Endothelial cell of umbilical vein (primary cell): ENCODE data around the gene PLCD3. TPM values are rescaled to one million over a fixed set of nuclear protein-coding genes. Genes with fewer than 3 reads are reported as not detected.

Experiments
- BruUV-seq: library from RNA; stranded (reverse); fragments of 400-500 nt; replicated peaks from 2 replicates; lab custom pipeline; 2021; lab: Mats Ljungman, UMichigan
- CTCF ChIA-PET: fragments of 300-600, 350-600 bp; sonication (Branson Sonifier 250); formaldehyde crosslinking; loops from one replicate; lab custom pipeline; 2021; ENCODE audit warnings: antibody characterized with exemption, inconsistent platforms; lab: Charles Lee
- POLR2A ChIA-PET: fragments of 300-600, 350-600 bp; sonication (Branson Sonifier 250); formaldehyde crosslinking; loops from one replicate; lab custom pipeline; 2021; ENCODE audit warnings: antibody characterized with exemption, inconsistent platforms; lab: Charles Lee
- DNase-seq: peaks from one replicate; pipeline ENCODE4 v3.0.0-alpha.2; 2011; ENCODE audit warnings: low read depth, low spot score
- FAIRE-seq: peaks from 2 replicates; lab custom pipeline; 2011; peaks lifted over from hg19 to GRCh38; lab: Jason Lieb, UNC
- H2AFZ ChIP-seq: 2 replicates; pipeline ENCODE4 v1.6.0; 2012; ENCODE audit warnings: low read depth, low read length, control low read depth, inconsistent platforms
- H3K27ac ChIP-seq: 2 replicates; pipeline ENCODE4 v1.5.1; 2011; ENCODE audit warnings: low read depth, mild to moderate bottlenecking, control low read depth, low read length, moderate library complexity; ENCODE audit not compliant: insufficient read depth
- H3K27me3 ChIP-seq, 2 experiments: 2 replicates each; pipeline versions ENCODE4 v1.6.0 to v1.6.1; 2011; ENCODE audit warnings: low read length in 2 of 2, mixed read lengths in 1 of 2; ENCODE audit not compliant: control insufficient read depth in 2 of 2, insufficient read depth in 2 of 2
- H3K36me3 ChIP-seq, 2 experiments: 2 replicates in 1 of 2; 3 replicates in 1 of 2; pipeline ENCODE4 v1.5.1; 2011; ENCODE audit warnings: low read length in 2 of 2, mild to moderate bottlenecking in 1 of 2, moderate library complexity in 1 of 2; ENCODE audit not compliant: control insufficient read depth in 2 of 2, insufficient read depth in 2 of 2; ENCODE audit errors: extremely low read depth in 1 of 2
- H3K4me1 ChIP-seq: 3 replicates; pipeline ENCODE4 v1.5.1; 2011; ENCODE audit warnings: mild to moderate bottlenecking, low read length; ENCODE audit not compliant: control insufficient read depth, insufficient read depth; ENCODE audit errors: extremely low read depth
- H3K4me2 ChIP-seq: 2 replicates; pipeline ENCODE4 v1.6.1; 2011; ENCODE audit warnings: low read length, control low read depth, mixed read lengths; ENCODE audit not compliant: insufficient read depth
- H3K4me3 ChIP-seq, 3 experiments: fragments of 200-600 bp in 1 of 3; sonication (generic), shearing (Covaris generic) in 1 of 3; replicated peaks in 1 of 3; 2 replicates each; pipeline ENCODE4 v1.5.1; 2011 to 2016; ENCODE audit warnings: control low read depth in 3 of 3, low read length in 3 of 3, mild to moderate bottlenecking in 2 of 3, inconsistent platforms in 1 of 3, low read depth in 1 of 3, moderate library complexity in 1 of 3; ENCODE audit not compliant: insufficient read depth in 1 of 3
- H3K79me2 ChIP-seq: 2 replicates; pipeline ENCODE4 v1.6.0; 2012; ENCODE audit warnings: low read length, inconsistent platforms; ENCODE audit not compliant: control insufficient read depth, insufficient read depth
- H3K9ac ChIP-seq: replicated peaks from 2 replicates; pipeline ENCODE3; 2011; ENCODE audit warnings: low read length, control low read depth; ENCODE audit not compliant: insufficient read depth; ENCODE audit errors: extremely low read depth
- H3K9me1 ChIP-seq: replicated peaks from 3 replicates; pipeline ENCODE4 v1.6.0; 2011; ENCODE audit warnings: mild to moderate bottlenecking, low read length; ENCODE audit not compliant: control insufficient read depth, insufficient read depth; ENCODE audit errors: extremely low read depth
- H3K9me3 ChIP-seq: replicated peaks from 2 replicates; pipeline ENCODE4 v1.5.1; 2012; ENCODE audit warnings: low read length, inconsistent platforms; ENCODE audit not compliant: control insufficient read depth, insufficient read depth
- H4K20me1 ChIP-seq: replicated peaks from 2 replicates; pipeline ENCODE3; 2011; ENCODE audit warnings: mild to moderate bottlenecking, low read length; ENCODE audit not compliant: control insufficient read depth, insufficient read depth; ENCODE audit errors: extremely low read depth
- CTCF ChIP-seq, 2 donors: IDR thresholded peaks; 1 replicate in 1 of 2; 2 replicates in 1 of 2; pipeline ENCODE4 v1.5.1; 2011; ENCODE audit warnings: low read length in 2 of 2, mild to moderate bottlenecking in 2 of 2, moderate library complexity in 2 of 2, control low read depth in 1 of 2, inconsistent platforms in 1 of 2, low read depth in 1 of 2; ENCODE audit not compliant: insufficient read depth in 1 of 2; ENCODE audit errors: extremely low read depth in 1 of 2
- EZH2 ChIP-seq: IDR thresholded peaks from 2 replicates; pipeline ENCODE4 v1.6.1; 2012; ENCODE audit warnings: borderline replicate concordance, low read depth, mild to moderate bottlenecking, moderate library complexity, low read length, inconsistent platforms; ENCODE audit not compliant: severe bottlenecking
- FOS ChIP-seq: IDR thresholded peaks from 2 replicates; pipeline ENCODE4 v1.6.1; 2011; ENCODE audit warnings: mild to moderate bottlenecking, low read length, moderate library complexity, borderline replicate concordance; ENCODE audit not compliant: insufficient read depth
- JUN ChIP-seq: IDR thresholded peaks from 2 replicates; pipeline ENCODE4 v1.6.1; 2011; ENCODE audit warnings: borderline replicate concordance, low read depth; ENCODE audit not compliant: insufficient read length, insufficient read depth
- MAX ChIP-seq: IDR thresholded peaks from 2 replicates; pipeline ENCODE4 v1.6.1; 2011; ENCODE audit not compliant: insufficient read depth, insufficient read length
- MYC ChIP-seq: IDR thresholded peaks from one replicate; pipeline ENCODE4 v1.6.1; 2011; ENCODE audit warnings: mild to moderate bottlenecking, low read depth, low read length
- POLR2A ChIP-seq: IDR thresholded peaks from 2 replicates; pipeline ENCODE4 v1.6.1; 2012; ENCODE audit warnings: low read depth, mild to moderate bottlenecking, control low read depth, low read length
- POLR2AphosphoS5 ChIP-seq: IDR thresholded peaks from 2 replicates; pipeline ENCODE4 v1.6.1; 2012; ENCODE audit warnings: low read depth, mild to moderate bottlenecking, control low read depth, low read length, moderate library complexity; ENCODE audit not compliant: insufficient read depth
- dilution Hi-C: fragments of 300-500 bp; cut with MboI; formaldehyde crosslinking; loops from one replicate; pipeline ENCODE4 v1.15.0; 2019; ENCODE audit warnings: low sequenced_read_pairs; ENCODE audit not compliant: extremely low pct_ligation_motif_present
- intact Hi-C: fragments of 100-400 bp; cut with micrococcal nuclease; formaldehyde crosslinking; loops from one replicate; pipeline ENCODE4 v1.10.0; 2022
- polyA plus RNA-seq, 4 experiments: library from polyadenylated mRNA; depleted of rRNA in 3 of 4; stranded (reverse) in 3 of 4; unstranded in 1 of 4; fragments of >200 nt; gene quantifications; 2 replicates each; pipeline versions ENCODE4 v1.2.1 to v1.2.3, GENCODE V29; 2011 to 2012; ENCODE audit warnings: missing spikeins in 1 of 4
- total RNA-seq: library from RNA; stranded (reverse); gene quantifications from 2 replicates; pipeline ENCODE4 v1.2.3, GENCODE V29; 2021

Gene PLCD3
- total and polyA plus RNA-seq, 2 donors (not counting 3 experiments of a cell fraction or from before 2014, with no cell fraction given): 30.4 to 43.1 TPM

GRCh38 chr17:45118691-45119090 lies 13.6 kb downstream of the PLCD3 start:
- no peaks in the 10 kb centered on the region for H3K79me2 ChIP-seq
- dilution Hi-C loops: no loop called here
- no peaks in the 10 kb centered on the region for H3K9me3 ChIP-seq
- ChIA-PET POLR2A (interaction anchor here (1.2 kb wide), 1 partner anchor 58 kb away, joined by 3 read pairs; the partner anchor contains the start of gene NMT1), CTCF (interaction anchor here (0.5 to 6.9 kb wide), 5 partner anchors 10 to 19 kb away, joined by 3 to 34 read pairs (median 10); partner anchors contain the start of genes ACBD4 and PLCD3)
- H3K4me2 ChIP-seq: no peak overlapping the region
- no peak overlapping the region for H3K9ac ChIP-seq
- no TSS peak for BruUV-seq
- H3K4me1 ChIP-seq: peaks cover 4% of the 10 kb centered on the region
- H2AFZ ChIP-seq: no peak overlapping the region
- FAIRE-seq (no peak), DNase-seq (no peak)
- TF ChIP-seq POLR2A (no peak), EZH2 (no peak), MYC (no peak), POLR2AphosphoS5 (no peak), MAX (no peak)
- peaks cover 0 to 2% of the 10 kb centered on the region in 2 experiments for H3K36me3 ChIP-seq
- no peaks in the 10 kb centered on the region for H3K9me1 ChIP-seq
- H4K20me1 ChIP-seq: no peaks in the 10 kb centered on the region
- H3K27me3 ChIP-seq: no peaks in the 10 kb centered on the region
- intact Hi-C loops: no loop called here
- H3K4me3 ChIP-seq: no peak overlapping the region
- H3K27ac ChIP-seq: no peak overlapping the region

GRCh38 chr17:45117848-45118646 lies 14.3 kb downstream of the PLCD3 start:
- H3K36me3 ChIP-seq: peaks cover 0 to 2% of the 10 kb centered on the region in 2 experiments
- no peaks in the 10 kb centered on the region for H4K20me1 ChIP-seq
- dilution Hi-C loops: no loop called here
- CTCF ChIA-PET: interaction anchor here (0.5 to 6.9 kb wide), 7 partner anchors 9 to 131 kb away, joined by 3 to 34 read pairs (median 6); partner anchors contain the start of genes ACBD4 and PLCD3
- no peaks in the 10 kb centered on the region for H3K27me3 ChIP-seq
- FAIRE-seq: no peak
- no peaks in the 10 kb centered on the region for H3K4me1 ChIP-seq
- H3K4me3 ChIP-seq: no peak overlapping the region
- H3K9ac ChIP-seq: no peak overlapping the region
- no peak for DNase-seq
- no peak overlapping the region for H3K4me2 ChIP-seq
- TF ChIP-seq CTCF (IDR thresholded peaks at IDR 0.05; ENCODE audit: extremely low read depth in 1 of 2, insufficient read depth in 1 of 2, low read depth in 1 of 2, low read length in 2 of 2) (no peak), JUN (no peak), POLR2AphosphoS5 (no peak), FOS (no peak)
- no peaks in the 10 kb centered on the region for H3K9me3 ChIP-seq
- H3K9me1 ChIP-seq: no peaks in the 10 kb centered on the region
- intact Hi-C loops: no loop called here
- no TSS peak for BruUV-seq
- POLR2A ChIA-PET: interaction anchor here (1.2 kb wide), 1 partner anchor 57 kb away, joined by 3 read pairs; the partner anchor contains the start of gene NMT1
- no peaks in the 10 kb centered on the region for H3K79me2 ChIP-seq
- H2AFZ ChIP-seq: no peak overlapping the region
- no peak overlapping the region for H3K27ac ChIP-seq
